Measurements from ENCODE around the gene ZNF500.

DNA sequence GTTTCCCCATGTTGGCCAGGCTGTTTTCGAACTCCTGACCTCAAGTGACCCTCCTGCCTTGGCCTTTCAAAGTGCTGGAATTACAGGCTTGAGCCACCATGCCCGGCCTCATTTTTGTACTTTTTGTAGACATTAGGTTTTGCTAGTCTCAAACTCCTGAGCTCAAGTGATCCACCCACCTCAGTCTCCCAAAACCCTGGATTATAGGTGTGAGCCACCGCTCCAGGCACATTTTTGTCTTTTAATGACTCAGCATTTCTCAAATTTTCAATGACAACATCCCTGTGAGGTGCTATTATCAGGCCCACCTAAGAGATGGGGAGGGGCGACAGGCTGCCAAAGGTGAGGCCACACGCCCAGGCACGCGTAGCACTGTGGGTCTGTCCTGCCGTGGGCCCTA is 20.1 kb upstream of the ZNF500 start:
- TF ChIP-seq, protein P1, sequence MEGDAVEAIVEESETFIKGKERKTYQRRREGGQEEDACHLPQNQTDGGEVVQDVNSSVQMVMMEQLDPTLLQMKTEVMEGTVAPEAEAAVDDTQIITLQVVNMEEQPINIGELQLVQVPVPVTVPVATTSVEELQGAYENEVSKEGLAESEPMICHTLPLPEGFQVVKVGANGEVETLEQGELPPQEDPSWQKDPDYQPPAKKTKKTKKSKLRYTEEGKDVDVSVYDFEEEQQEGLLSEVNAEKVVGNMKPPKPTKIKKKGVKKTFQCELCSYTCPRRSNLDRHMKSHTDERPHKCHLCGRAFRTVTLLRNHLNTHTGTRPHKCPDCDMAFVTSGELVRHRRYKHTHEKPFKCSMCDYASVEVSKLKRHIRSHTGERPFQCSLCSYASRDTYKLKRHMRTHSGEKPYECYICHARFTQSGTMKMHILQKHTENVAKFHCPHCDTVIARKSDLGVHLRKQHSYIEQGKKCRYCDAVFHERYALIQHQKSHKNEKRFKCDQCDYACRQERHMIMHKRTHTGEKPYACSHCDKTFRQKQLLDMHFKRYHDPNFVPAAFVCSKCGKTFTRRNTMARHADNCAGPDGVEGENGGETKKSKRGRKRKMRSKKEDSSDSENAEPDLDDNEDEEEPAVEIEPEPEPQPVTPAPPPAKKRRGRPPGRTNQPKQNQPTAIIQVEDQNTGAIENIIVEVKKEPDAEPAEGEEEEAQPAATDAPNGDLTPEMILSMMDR (IDR thresholded peaks at IDR 0.05) = no peak
- TF ChIP-seq POLR2A (IDR thresholded peaks at IDR 0.05) = no peak
- no peak for TF ChIP-seq POLR2AphosphoS5 (IDR thresholded peaks at IDR 0.05)

Measured in sigmoid colon (tissue), 4 donors.